Stomach (tissue), 9 donors: ENCODE results near the gene SLC24A3. TPM values are rescaled to one million over a fixed set of nuclear protein-coding genes. Genes with fewer than 3 reads are reported as not detected.

Experiments
- DNase-seq, 2 donors: peaks; one replicate each; pipeline versions ENCODE4 v3.0.0 to v3.0.0-alpha.2; 2013 to 2019
- H3K27ac ChIP-seq, 5 donors: fragments of 200-600 bp in 4 of 5; sonication (generic) in 4 of 5; one replicate each; pipeline ENCODE4 v1.5.1; 2013 to 2019; ENCODE audit warnings: mild to moderate bottlenecking in 1 of 5, moderate library complexity in 1 of 5
- H3K27me3 ChIP-seq, 3 donors: fragments of 200-600 bp; sonication (generic); one replicate each; pipeline ENCODE4 v1.5.1; 2017 to 2019; ENCODE audit warnings: mixed run types in 1 of 3
- H3K36me3 ChIP-seq, 4 donors: fragments of 200-600 bp; sonication (generic); 1 replicate in 3 of 4; 2 replicates in 1 of 4; pipeline ENCODE4 v1.5.1; 2016 to 2019
- H3K4me1 ChIP-seq, 4 donors: fragments of 200-600 bp; sonication (generic); one replicate each; pipeline ENCODE4 v1.5.1; 2016 to 2019
- H3K4me3 ChIP-seq, 4 donors: fragments of 200-600 bp; sonication (generic) in 3 of 4; one replicate each; pipeline ENCODE4 v1.5.1; 2016 to 2019; ENCODE audit warnings: mild to moderate bottlenecking in 1 of 4
- H3K9me3 ChIP-seq, 4 donors: fragments of 200-600 bp; sonication (generic); one replicate each; pipeline ENCODE4 v1.5.1; 2016 to 2019
- CTCF ChIP-seq, 7 experiments: fragments of 450-650 bp in 4 of 7; fragments of 200-600 bp in 3 of 7; sonication (generic) in 3 of 7; IDR thresholded peaks; one replicate each; pipeline ENCODE4 v1.5.1; 2016 to 2019; ENCODE audit warnings: antibody characterized with exemption in 7 of 7, control low read depth in 2 of 7, mild to moderate bottlenecking in 1 of 7
- EP300 ChIP-seq: sonication (generic); formaldehyde crosslinking; IDR thresholded peaks from one replicate; pipeline ENCODE4 v1.6.1; 2017; ENCODE audit warnings: antibody characterized with exemption
- POLR2A ChIP-seq, 4 donors: fragments of 450-650 bp; IDR thresholded peaks; one replicate each; pipeline ENCODE4 v1.6.1; 2016; ENCODE audit warnings: antibody characterized with exemption in 4 of 4, control low read depth in 2 of 4, mild to moderate bottlenecking in 1 of 4, moderate library complexity in 1 of 4
- POLR2AphosphoS5 ChIP-seq, 3 donors: sonication (generic); formaldehyde crosslinking; IDR thresholded peaks; one replicate each; pipeline ENCODE4 v1.6.1; 2016; ENCODE audit warnings: antibody characterized with exemption in 3 of 3
- WGBS, 5 donors: extraction: QIAGEN DNeasy Blood & Tissue Kit in 3 of 5; methylation state at CpG; one replicate each; pipeline versions ENCODE4 v1.1.5 to v1.1.7; 2013 to 2018; 5-methylcytosine and 5-hydroxymethylcytosine counted together
- intact Hi-C: fragments of 100-400 bp; cut with DNase I; formaldehyde crosslinking; loops from one replicate; pipeline ENCODE4 v1.15.1; 2023; ENCODE audit warnings: low total_unique reads
- polyA plus RNA-seq, 3 donors: library from polyadenylated mRNA; stranded (reverse); fragments of 200-250 nt; gene quantifications; one replicate each; pipeline ENCODE4 v1.2.3, GENCODE V29; 2013
- total RNA-seq, 5 donors: library from RNA; depleted of rRNA; stranded (reverse); fragments of >200 nt; gene quantifications; one replicate each; pipeline versions ENCODE4 v1.1.0 to v1.2.3, GENCODE V29; 2014 to 2016
- donor health status: healthy with polysubstance abuse.
- donor health status: Bipolar disorder and iron deficiency.
- donor health status: healthy.

The SLC24A3 gene
- total and polyA plus RNA-seq, 8 donors = 1.8 to 9.0 (median 4.5) TPM

DNA sequence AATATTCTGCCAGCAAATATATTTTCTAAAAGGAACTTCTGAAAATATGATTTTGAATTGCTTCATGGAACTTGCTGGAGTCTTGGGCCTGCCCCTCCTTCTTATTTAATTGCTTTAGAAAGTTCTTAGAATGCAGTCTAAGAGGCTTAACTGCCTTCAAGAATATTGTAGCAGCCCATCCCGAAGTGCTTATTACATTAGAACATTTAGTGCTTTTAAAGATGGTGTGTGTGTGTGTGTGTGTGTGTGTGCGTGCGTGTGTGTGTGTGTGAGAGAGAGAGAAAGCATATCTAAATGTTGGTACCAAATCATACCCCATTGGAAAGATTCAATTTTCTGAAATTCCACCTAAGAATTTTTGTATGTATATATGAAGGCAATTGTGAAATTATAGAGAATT is 193.5 kb downstream of the SLC24A3 start:
- TF ChIP-seq CTCF (IDR thresholded peaks at IDR 0.05) (no peak), POLR2A (IDR thresholded peaks at IDR 0.05) (no peak), EP300 (no peak), POLR2AphosphoS5 (IDR thresholded peaks at IDR 0.05) (no peak)
- H3K27ac ChIP-seq = no peak overlapping the region
- no peak for DNase-seq
- no peaks in the 10 kb centered on the region for H3K9me3 ChIP-seq
- H3K4me1 ChIP-seq = no peaks in the 10 kb centered on the region
- no peaks in the 10 kb centered on the region for H3K27me3 ChIP-seq
- H3K4me3 ChIP-seq = no peak overlapping the region
- 78 to 90% (median 80%) methylated on average over 3 of the region's 3 CpGs for WGBS, 5 donors
- intact Hi-C loops = no loop called here
- H3K36me3 ChIP-seq = no peaks in the 10 kb centered on the region

DNA sequence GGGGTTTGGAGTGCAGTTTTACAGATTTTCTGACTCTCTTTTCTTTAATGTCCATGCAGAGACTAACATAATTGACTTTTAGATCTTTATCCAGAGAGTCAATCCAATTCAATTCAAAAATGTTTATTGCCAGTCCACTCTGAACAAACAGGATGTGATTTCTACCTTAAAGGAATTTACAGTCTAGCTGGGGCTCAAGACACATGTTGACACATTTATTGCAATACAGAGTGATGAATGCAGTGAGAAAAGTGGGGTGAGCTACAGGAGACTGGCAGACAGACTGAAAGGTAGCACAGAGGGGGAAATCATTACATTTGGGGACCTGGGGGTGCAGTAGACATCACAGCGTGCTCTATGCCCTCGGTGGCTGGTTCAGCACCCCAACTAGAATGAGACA is 193.9 kb downstream of the SLC24A3 start:
- no peak for TF ChIP-seq CTCF (IDR thresholded peaks at IDR 0.05)
- TF ChIP-seq POLR2AphosphoS5 (IDR thresholded peaks at IDR 0.05) = no peak
- TF ChIP-seq EP300 = no peak
- no peak for TF ChIP-seq POLR2A (IDR thresholded peaks at IDR 0.05)
- intact Hi-C loops = no loop called here
- DNase-seq = no peak
- Histone ChIP-seq H3K36me3 (no peaks in the 10 kb centered on the region), H3K4me3 (no peak overlapping the region), H3K9me3 (no peaks in the 10 kb centered on the region), H3K27ac (no peak overlapping the region), H3K4me1 (no peaks in the 10 kb centered on the region), H3K27me3 (no peaks in the 10 kb centered on the region)
- 81 to 98% (median 86%) methylated on average over 2 of the region's 2 CpGs for WGBS, 5 donors

DNA sequence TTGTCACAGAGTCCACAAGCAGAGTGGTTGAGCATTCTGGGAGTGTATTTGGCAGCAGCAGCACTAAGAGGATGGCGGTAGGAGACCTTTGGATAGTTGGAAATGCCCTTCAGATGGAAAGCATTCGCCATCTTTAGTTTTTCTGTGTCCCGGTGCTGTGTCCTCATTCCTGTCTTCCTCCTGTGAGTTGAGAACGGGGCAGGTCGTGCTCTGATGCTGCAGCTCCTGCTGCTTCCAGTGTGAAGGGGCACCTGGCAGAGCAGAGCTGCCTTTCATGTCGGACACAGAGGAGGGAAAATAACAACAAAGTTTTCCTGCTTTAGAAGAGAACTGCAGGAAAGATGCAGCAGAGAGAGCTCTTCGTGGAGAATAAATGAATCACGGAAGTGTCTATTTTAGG is 194.8 kb downstream of the SLC24A3 start:
- WGBS, 5 donors = 87 to 91% (median 90%) methylated on average over 8 of the region's 8 CpGs
- Histone ChIP-seq H3K27ac (no peak overlapping the region), H3K9me3 (no peaks in the 10 kb centered on the region), H3K36me3 (no peaks in the 10 kb centered on the region), H3K4me1 (no peaks in the 10 kb centered on the region), H3K4me3 (no peak overlapping the region), H3K27me3 (no peaks in the 10 kb centered on the region)
- intact Hi-C loops = no loop called here
- no peak for TF ChIP-seq POLR2AphosphoS5 (IDR thresholded peaks at IDR 0.05)
- DNase-seq = no peak

GRCh38 chr20:19407736-19408135 is 195.3 kb downstream of the SLC24A3 start:
- TF ChIP-seq POLR2A (IDR thresholded peaks at IDR 0.05) (no peak), EP300 (no peak), POLR2AphosphoS5 (IDR thresholded peaks at IDR 0.05) (no peak), CTCF (IDR thresholded peaks at IDR 0.05) (no peak)
- intact Hi-C loops = no loop called here
- no peaks in the 10 kb centered on the region for H3K36me3 ChIP-seq
- H3K27me3 ChIP-seq = no peaks in the 10 kb centered on the region
- peak in 1 of 2 donors; percentile 76 for DNase-seq
- H3K9me3 ChIP-seq = no peaks in the 10 kb centered on the region
- no peak overlapping the region for H3K4me3 ChIP-seq
- 27 to 48% (median 37%) methylated on average over 4 of the region's 4 CpGs for WGBS, 5 donors
- H3K4me1 ChIP-seq = no peaks in the 10 kb centered on the region
- H3K27ac ChIP-seq = no peak overlapping the region

DNA sequence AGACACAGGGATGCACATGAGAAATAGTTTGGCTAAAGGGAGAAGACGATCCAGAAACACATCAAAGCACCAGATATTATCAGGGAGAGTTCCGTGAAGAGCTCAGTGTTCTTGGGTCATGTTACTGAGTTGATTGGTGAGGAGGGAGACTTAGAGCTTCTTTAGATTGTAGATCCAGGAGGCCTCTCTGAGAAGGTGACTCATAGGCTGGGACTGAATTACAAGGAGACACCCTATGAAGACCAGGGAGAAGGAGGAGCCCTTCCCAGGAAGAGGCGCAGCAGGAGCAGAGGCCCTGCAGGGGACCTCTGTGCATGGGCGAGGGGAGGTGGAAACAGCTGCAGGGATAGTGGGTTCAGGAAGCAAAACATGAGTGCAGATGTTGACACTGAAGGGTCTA is 196.5 kb downstream of the SLC24A3 start:
- no peaks in the 10 kb centered on the region for H3K9me3 ChIP-seq
- H3K27ac ChIP-seq = no peak overlapping the region
- TF ChIP-seq CTCF (IDR thresholded peaks at IDR 0.05) (no peak), POLR2A (IDR thresholded peaks at IDR 0.05) (no peak), EP300 (no peak), POLR2AphosphoS5 (IDR thresholded peaks at IDR 0.05) (no peak)
- no peaks in the 10 kb centered on the region for H3K27me3 ChIP-seq
- H3K4me1 ChIP-seq = no peaks in the 10 kb centered on the region
- 89 to 95% (median 92%) methylated on average over 4 of the region's 4 CpGs for WGBS, 5 donors
- no peak overlapping the region for H3K4me3 ChIP-seq
- no peaks in the 10 kb centered on the region for H3K36me3 ChIP-seq
- intact Hi-C loops = no loop called here
- no peak for DNase-seq
